Lung (tissue), 12 donors: Measurements from ENCODE around the gene RANGAP1. TPM values are rescaled to one million over a fixed set of nuclear protein-coding genes. Genes with fewer than 3 reads are reported as not detected.

Experiments
- ATAC-seq: fragments of 200-7000 bp; cut with Tn5 transposase; one replicate; pipeline ENCODE4 v1.9.1; 2020; ENCODE audit warnings: moderate number of reproducible peaks; ENCODE audit not compliant: insufficient read depth, low FRiP score
- DNase-seq, 3 donors: peaks; one replicate each; pipeline ENCODE4 v3.0.0-alpha.2; 2013 to 2017
- H3K27ac ChIP-seq, 2 donors: one replicate each; pipeline ENCODE4 v1.5.1; 2013; ENCODE audit warnings: mild to moderate bottlenecking in 2 of 2, moderate library complexity in 2 of 2, control low read depth in 1 of 2, inconsistent platforms in 1 of 2, low read depth in 1 of 2, low read length in 1 of 2
- H3K27me3 ChIP-seq, 3 donors: one replicate each; pipeline ENCODE4 v1.5.1; 2013; ENCODE audit warnings: low read length in 2 of 3; ENCODE audit not compliant: control insufficient read depth in 3 of 3, insufficient read depth in 3 of 3
- H3K36me3 ChIP-seq, 4 donors: one replicate each; pipeline ENCODE4 v1.5.1; 2013; ENCODE audit warnings: low read length in 4 of 4, mild to moderate bottlenecking in 1 of 4, moderate library complexity in 1 of 4; ENCODE audit not compliant: control insufficient read depth in 4 of 4, insufficient read depth in 4 of 4
- H3K4me1 ChIP-seq, 5 donors: one replicate each; pipeline ENCODE4 v1.5.1; 2013; ENCODE audit warnings: low read length in 5 of 5, mild to moderate bottlenecking in 2 of 5, moderate library complexity in 1 of 5; ENCODE audit not compliant: control insufficient read depth in 5 of 5, insufficient read depth in 5 of 5
- H3K4me3 ChIP-seq: one replicate; pipeline ENCODE4 v1.5.1; 2013; ENCODE audit warnings: mild to moderate bottlenecking, control low read depth, moderate library complexity
- H3K9ac ChIP-seq, 2 donors: one replicate each; pipeline ENCODE4 v1.5.1; 2013; ENCODE audit warnings: low read length in 2 of 2, control low read depth in 1 of 2; ENCODE audit not compliant: insufficient read depth in 1 of 2
- H3K9me3 ChIP-seq, 4 donors: one replicate each; pipeline ENCODE4 v1.5.1; 2013; ENCODE audit warnings: low read length in 3 of 4, mild to moderate bottlenecking in 1 of 4, moderate library complexity in 1 of 4; ENCODE audit not compliant: control insufficient read depth in 4 of 4, insufficient read depth in 3 of 4
- WGBS, 2 donors: extraction: QIAGEN DNeasy Blood & Tissue Kit; methylation state at CpG; one replicate each; pipeline ENCODE4 v1.1.7; 2013; 5-methylcytosine and 5-hydroxymethylcytosine counted together
- polyA plus RNA-seq, 2 donors: library from polyadenylated mRNA; stranded (reverse); fragments of 200-250 nt; gene quantifications; one replicate each; pipeline ENCODE4 v1.2.1, GENCODE V29; 2013
- total RNA-seq, 2 donors: library from RNA; depleted of rRNA in 1 of 2; stranded (reverse); fragments of >200 nt in 1 of 2; gene quantifications; one replicate each; pipeline ENCODE4 v1.2.1, GENCODE V29; 2014 to 2021
- TF ChIP-seq, protein P1 (sequence below): IDR thresholded peaks from 2 replicates; pipeline ENCODE4 v1.5.1; 2012; ENCODE audit warnings: mild to moderate bottlenecking; ENCODE audit errors: control extremely low read depth, extremely low read depth
- donor health status: control.
- donor health status: control.
- donor health status: Bipolar disorder and iron deficiency.
- donor health status: healthy.
- donor health status: DM: yes; HTN: yes; CAD: no.

RANGAP1 gene
- total and polyA plus RNA-seq, 4 donors, result 21.7 to 49.3 (median 41.2) TPM

- no peak for ATAC-seq
- 58 to 59% methylated on average over 6 of the region's 6 CpGs for WGBS, 2 donors
Measured at GRCh38 chr22:41204066-41204465, 81.9 kb downstream of the RANGAP1 start.

DNA sequence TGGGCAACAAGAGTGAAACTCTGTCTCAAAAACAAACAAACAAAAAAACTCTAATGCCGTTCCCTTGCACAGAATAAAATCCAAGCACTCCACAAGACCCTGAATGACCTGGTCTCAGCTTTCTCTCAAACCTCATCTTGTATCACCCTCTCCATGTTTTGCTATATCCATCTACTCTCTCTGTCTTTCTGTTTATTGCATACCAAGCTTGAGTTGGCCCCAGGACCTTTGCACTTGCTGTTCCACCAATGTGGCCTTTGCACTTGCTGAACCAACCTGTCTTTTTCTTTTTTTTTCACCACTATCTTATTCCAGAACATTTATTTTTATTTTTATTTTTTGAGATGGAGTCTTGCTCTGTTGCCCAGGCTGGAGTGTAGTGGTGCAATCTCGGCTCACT, 82.9 kb downstream of the RANGAP1 start:
- Histone ChIP-seq H3K36me3 (peaks cover 0 to 2% (median 0%) of the 10 kb centered on the region in 4 donors), H3K27me3 (no peaks in the 10 kb centered on the region), H3K9me3 (no peaks in the 10 kb centered on the region), H3K9ac (no peak overlapping the region), H3K27ac (no peak overlapping the region), H3K4me1 (peaks cover 0 to 7% (median 4%) of the 10 kb centered on the region in 5 donors), H3K4me3 (no peak overlapping the region)
- ATAC-seq (no peak), DNase-seq (no peak)
- TF ChIP-seq, protein P1, sequence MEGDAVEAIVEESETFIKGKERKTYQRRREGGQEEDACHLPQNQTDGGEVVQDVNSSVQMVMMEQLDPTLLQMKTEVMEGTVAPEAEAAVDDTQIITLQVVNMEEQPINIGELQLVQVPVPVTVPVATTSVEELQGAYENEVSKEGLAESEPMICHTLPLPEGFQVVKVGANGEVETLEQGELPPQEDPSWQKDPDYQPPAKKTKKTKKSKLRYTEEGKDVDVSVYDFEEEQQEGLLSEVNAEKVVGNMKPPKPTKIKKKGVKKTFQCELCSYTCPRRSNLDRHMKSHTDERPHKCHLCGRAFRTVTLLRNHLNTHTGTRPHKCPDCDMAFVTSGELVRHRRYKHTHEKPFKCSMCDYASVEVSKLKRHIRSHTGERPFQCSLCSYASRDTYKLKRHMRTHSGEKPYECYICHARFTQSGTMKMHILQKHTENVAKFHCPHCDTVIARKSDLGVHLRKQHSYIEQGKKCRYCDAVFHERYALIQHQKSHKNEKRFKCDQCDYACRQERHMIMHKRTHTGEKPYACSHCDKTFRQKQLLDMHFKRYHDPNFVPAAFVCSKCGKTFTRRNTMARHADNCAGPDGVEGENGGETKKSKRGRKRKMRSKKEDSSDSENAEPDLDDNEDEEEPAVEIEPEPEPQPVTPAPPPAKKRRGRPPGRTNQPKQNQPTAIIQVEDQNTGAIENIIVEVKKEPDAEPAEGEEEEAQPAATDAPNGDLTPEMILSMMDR, result no peak
- WGBS, 2 donors, result 89 to 97% methylated on average over 2 of the region's 2 CpGs

More at GRCh38 chr22:41204066-41204465, 81.9 kb downstream of the RANGAP1 start:
- TF ChIP-seq, protein P1, result no peak
- Histone ChIP-seq H3K27ac (no peak overlapping the region), H3K4me3 (no peak overlapping the region), H3K4me1 (peaks cover 0 to 7% (median 4%) of the 10 kb centered on the region in 5 donors), H3K27me3 (no peaks in the 10 kb centered on the region), H3K36me3 (peaks cover 0 to 4% (median 0%) of the 10 kb centered on the region in 4 donors), H3K9ac (no peak overlapping the region), H3K9me3 (no peaks in the 10 kb centered on the region)
- DNase-seq, result no peak

DNA sequence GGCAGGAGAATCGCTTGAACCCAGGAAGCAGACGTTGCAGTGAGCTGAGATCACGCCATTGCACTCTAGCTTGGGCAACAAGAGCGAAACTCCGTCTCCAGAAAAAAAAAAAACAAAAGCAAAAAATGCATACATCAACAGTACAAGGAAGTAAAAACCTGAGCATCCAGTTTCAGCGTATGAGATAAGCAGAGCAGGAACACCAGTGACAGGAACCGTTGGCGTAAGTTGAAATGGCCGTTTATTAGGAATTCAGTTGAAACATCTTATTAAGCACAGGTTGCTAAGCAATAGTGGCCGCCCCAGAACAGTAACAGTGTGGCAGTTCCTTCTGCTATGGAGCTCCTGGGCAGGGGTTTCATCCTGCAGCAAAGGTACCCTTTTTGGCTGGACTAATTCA, 84.8 kb downstream of the RANGAP1 start:
- Histone ChIP-seq H3K4me3 (no peak overlapping the region), H3K27me3 (no peaks in the 10 kb centered on the region), H3K4me1 (peaks cover 0 to 8% (median 4%) of the 10 kb centered on the region in 5 donors), H3K36me3 (no peaks in the 10 kb centered on the region), H3K27ac (no peak overlapping the region), H3K9me3 (no peaks in the 10 kb centered on the region), H3K9ac (no peak overlapping the region)
- ATAC-seq (no peak), DNase-seq (peak in 1 of 3 donors; percentile 43)
- 29 to 50% methylated on average over 10 of the region's 10 CpGs for WGBS, 2 donors
- TF ChIP-seq, protein P1, result no peak

GRCh38 chr22:41198027-41198580, 87.9 kb downstream of the RANGAP1 start:
- H3K27ac ChIP-seq, result peak overlapping the region; percentile 56 to 65

More at GRCh38 chr22:41198027-41198580, 87.9 kb downstream of the RANGAP1 start:
- Histone ChIP-seq H3K4me3 (no peak overlapping the region), H3K9me3 (no peaks in the 10 kb centered on the region), H3K4me1 (peaks cover 0 to 3% (median 0%) of the 10 kb centered on the region in 5 donors), H3K27me3 (no peaks in the 10 kb centered on the region), H3K36me3 (no peaks in the 10 kb centered on the region), H3K9ac (no peak overlapping the region)
- TF ChIP-seq, protein P1, result no peak
- DNase-seq (no peak), ATAC-seq (peak; percentile 7)
- WGBS, 2 donors, result 2% methylated on average over 9 of the region's 9 CpGs
